Kidney (tissue), 14 donors: ENCODE measurements around the gene PC. TPM values are rescaled to one million over a fixed set of nuclear protein-coding genes. Genes with fewer than 3 reads are reported as not detected.
A peak's percentile ranks its signal among the peaks of the same experiment; 100 is the strongest.

ENCODE experiments used
- DNase-seq, 5 donors: peaks; one replicate each; pipeline ENCODE4 v3.0.0-alpha.2; 2013 to 2020
- FAIRE-seq: peaks from 2 replicates; lab custom pipeline; 2012; peaks lifted over from hg19 to GRCh38; lab: Jason Lieb, UNC
- H3K27ac ChIP-seq, 2 donors: one replicate each; pipeline ENCODE4 v1.7.0; 2013; ENCODE audit warnings: low read depth in 2 of 2, low read length in 2 of 2, inconsistent platforms in 1 of 2
- H3K27me3 ChIP-seq: one replicate; pipeline ENCODE4 v1.7.1; 2013; ENCODE audit warnings: low read length, inconsistent platforms; ENCODE audit not compliant: control insufficient read depth, insufficient read depth
- H3K36me3 ChIP-seq, 3 donors: one replicate each; pipeline versions ENCODE4 v1.7.0 to v1.7.1; 2013; ENCODE audit warnings: low read length in 3 of 3, control low read depth in 1 of 3, inconsistent platforms in 1 of 3; ENCODE audit not compliant: insufficient read depth in 3 of 3, control insufficient read depth in 2 of 3
- H3K4me1 ChIP-seq, 3 donors: one replicate each; pipeline versions ENCODE4 v1.7.0 to v1.7.1; 2013; ENCODE audit warnings: low read length in 3 of 3, inconsistent platforms in 1 of 3, low read depth in 1 of 3; ENCODE audit not compliant: control insufficient read depth in 2 of 3, insufficient read depth in 2 of 3
- H3K4me3 ChIP-seq, 3 donors: one replicate each; pipeline versions ENCODE4 v1.7.0 to v1.8.1; 2013; ENCODE audit warnings: low read length in 3 of 3, control low read depth in 1 of 3, inconsistent platforms in 1 of 3
- H3K9ac ChIP-seq, 3 donors: one replicate each; pipeline versions ENCODE4 v1.7.0 to v1.7.1; 2013; ENCODE audit warnings: low read length in 3 of 3, control low read depth in 1 of 3, inconsistent platforms in 1 of 3
- H3K9me3 ChIP-seq, 3 donors: one replicate each; pipeline versions ENCODE4 v1.7.0 to v1.7.1; 2013; ENCODE audit warnings: low read length in 3 of 3, control low read depth in 1 of 3, inconsistent platforms in 1 of 3; ENCODE audit not compliant: control insufficient read depth in 2 of 3, insufficient read depth in 1 of 3
- intact Hi-C: fragments of 100-400 bp; cut with DNase I; formaldehyde crosslinking; loops from one replicate; pipeline ENCODE4 v1.11.1; 2022
- polyA plus RNA-seq: library from polyadenylated mRNA; stranded (reverse); fragments of 350-450 nt; fragmentation: Illumina TruSeq; extraction: RNeasy Lipid Tissue Mini Kit (QIAGEN cat#74804); gene quantifications from one replicate; pipeline ENCODE4 v1.2.3, GENCODE V29; 2014; ENCODE audit warnings: low read depth, low replicate concordance; ENCODE audit not compliant: insufficient read depth
- total RNA-seq: library from RNA; stranded (reverse); fragmentation: NEBNext Ultra II Directional; extraction: Animal tissue kit (Norgen Biotek cat#: 25700); gene quantifications from one replicate; pipeline ENCODE4 v1.2.1, GENCODE V29; 2021
- TF ChIP-seq, protein P1 (sequence below): IDR thresholded peaks from 3 replicates; pipeline ENCODE4 v1.5.1; 2012; ENCODE audit warnings: mild to moderate bottlenecking, moderate library complexity, borderline replicate concordance; ENCODE audit not compliant: insufficient read depth; ENCODE audit errors: extremely low read depth
- donor health status: control.
- donor health status: control.
- donor health status: control.
- donor health status: control.
- donor health status: control.
- donor health status: DM: yes; HTN: yes; CAD: no.
- donor health status: Normal renal cell carcinoma (clear cell type).

The PC gene
- total and polyA plus RNA-seq, 2 donors from 2014 or later, result 20.8 to 95.2 TPM

DNA sequence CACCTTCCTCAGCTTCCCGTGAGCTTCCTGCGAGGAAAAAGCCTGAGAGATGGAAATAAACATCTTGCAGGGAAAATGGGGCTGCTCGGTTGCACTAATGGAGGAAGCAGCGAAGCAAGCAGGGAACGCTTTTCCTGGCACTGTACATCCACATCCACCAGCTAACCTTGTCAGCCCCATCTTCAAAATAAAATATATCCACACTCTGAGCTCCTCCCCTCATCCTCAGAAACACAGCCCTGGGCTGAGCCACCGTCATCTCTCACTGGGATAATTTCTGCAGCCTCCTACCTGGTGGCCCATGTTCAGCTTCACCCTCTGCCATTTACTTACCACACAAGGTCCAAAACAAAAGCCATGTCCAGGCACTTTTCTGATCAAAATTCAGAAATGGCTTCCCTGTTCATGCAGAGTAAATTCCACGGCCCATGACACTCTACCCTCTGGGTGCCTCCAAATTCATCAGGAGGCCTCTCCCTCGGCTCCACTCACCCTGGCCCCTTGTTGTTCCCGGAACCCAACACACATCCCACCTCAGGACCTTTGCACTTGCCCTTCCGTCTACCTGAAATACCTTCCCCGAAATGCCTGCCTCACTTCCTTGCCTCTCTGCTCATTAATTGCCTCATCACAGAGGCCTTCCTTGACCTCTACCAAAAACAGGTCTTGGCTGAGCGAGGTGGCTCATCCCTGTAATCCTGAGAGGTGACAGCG, 29.9 kb upstream of the PC start:
- Histone ChIP-seq H3K27me3 (no peaks in the 10 kb centered on the region), H3K9ac (no peak overlapping the region), H3K4me1 (no peaks in the 10 kb centered on the region), H3K9me3 (no peaks in the 10 kb centered on the region), H3K4me3 (no peak overlapping the region), H3K36me3 (no peaks in the 10 kb centered on the region), H3K27ac (no peak overlapping the region)
- DNase-seq, result no peak
- intact Hi-C loops, result no loop called here
- TF ChIP-seq, protein P1, sequence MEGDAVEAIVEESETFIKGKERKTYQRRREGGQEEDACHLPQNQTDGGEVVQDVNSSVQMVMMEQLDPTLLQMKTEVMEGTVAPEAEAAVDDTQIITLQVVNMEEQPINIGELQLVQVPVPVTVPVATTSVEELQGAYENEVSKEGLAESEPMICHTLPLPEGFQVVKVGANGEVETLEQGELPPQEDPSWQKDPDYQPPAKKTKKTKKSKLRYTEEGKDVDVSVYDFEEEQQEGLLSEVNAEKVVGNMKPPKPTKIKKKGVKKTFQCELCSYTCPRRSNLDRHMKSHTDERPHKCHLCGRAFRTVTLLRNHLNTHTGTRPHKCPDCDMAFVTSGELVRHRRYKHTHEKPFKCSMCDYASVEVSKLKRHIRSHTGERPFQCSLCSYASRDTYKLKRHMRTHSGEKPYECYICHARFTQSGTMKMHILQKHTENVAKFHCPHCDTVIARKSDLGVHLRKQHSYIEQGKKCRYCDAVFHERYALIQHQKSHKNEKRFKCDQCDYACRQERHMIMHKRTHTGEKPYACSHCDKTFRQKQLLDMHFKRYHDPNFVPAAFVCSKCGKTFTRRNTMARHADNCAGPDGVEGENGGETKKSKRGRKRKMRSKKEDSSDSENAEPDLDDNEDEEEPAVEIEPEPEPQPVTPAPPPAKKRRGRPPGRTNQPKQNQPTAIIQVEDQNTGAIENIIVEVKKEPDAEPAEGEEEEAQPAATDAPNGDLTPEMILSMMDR, result no peak
- FAIRE-seq, result no peak

DNA sequence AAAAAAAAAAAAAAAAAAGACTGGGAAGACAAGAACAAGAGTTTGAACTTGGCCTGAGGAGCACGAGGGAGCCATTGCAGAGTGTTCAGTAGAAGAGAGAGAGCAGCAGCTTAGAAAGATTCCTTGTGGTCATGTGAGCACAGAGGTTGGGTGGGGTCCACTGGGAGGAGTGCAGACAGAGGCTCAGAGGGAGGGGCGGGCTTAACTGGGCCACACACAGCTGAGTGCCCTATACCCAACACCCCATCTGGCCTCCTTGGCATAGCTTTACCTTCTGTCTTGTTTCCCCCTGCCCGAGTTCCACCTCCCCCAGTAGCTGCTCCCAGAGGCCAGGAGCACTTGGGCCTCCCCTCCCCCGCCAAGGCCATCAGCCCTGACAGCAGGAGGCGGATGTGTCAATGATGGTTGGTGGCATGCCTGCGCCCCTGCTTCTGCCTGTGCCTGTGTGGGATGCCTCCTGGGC, 29.0 kb upstream of the PC start:
- H3K27me3 ChIP-seq, result no peaks in the 10 kb centered on the region
- H3K9me3 ChIP-seq, result no peaks in the 10 kb centered on the region
- H3K27ac ChIP-seq, result no peak overlapping the region
- H3K4me1 ChIP-seq, result no peaks in the 10 kb centered on the region
- TF ChIP-seq, protein P1, result no peak
- DNase-seq (peak in 3 of 5 donors; percentile 29 to 57 (median 29)), FAIRE-seq (no peak)
- intact Hi-C loops, result no loop called here
- H3K4me3 ChIP-seq, result no peak overlapping the region
- H3K36me3 ChIP-seq, result no peaks in the 10 kb centered on the region
- H3K9ac ChIP-seq, result no peak overlapping the region

DNA sequence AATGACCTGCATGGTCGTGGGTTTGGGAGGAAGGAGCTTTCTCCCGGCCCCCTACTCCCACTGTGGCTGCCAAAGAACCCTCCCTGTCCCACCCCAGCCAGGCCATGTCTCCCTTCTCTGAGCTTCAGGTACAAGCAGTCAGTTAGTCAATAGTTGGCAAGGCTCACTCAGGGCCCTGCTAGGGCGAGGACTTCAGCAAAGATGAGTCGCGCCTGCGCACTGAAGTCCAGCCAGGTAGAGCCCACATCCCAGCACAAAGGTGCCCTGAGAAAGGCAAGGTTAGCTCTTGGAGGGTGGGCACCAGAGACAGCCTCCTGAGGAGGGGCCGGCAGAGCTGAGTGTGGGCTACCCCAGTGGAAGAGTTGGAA, 28.0 kb upstream of the PC start:
- TF ChIP-seq, protein P1, result no peak
- no peak overlapping the region for H3K4me3 ChIP-seq
- intact Hi-C loops, result no loop called here
- DNase-seq (no peak), FAIRE-seq (no peak)
- no peak overlapping the region for H3K27ac ChIP-seq
- H3K9ac ChIP-seq, result no peak overlapping the region
- no peaks in the 10 kb centered on the region for H3K9me3 ChIP-seq
- H3K27me3 ChIP-seq, result no peaks in the 10 kb centered on the region
- no peaks in the 10 kb centered on the region for H3K4me1 ChIP-seq
- H3K36me3 ChIP-seq, result no peaks in the 10 kb centered on the region
